Osteoblast (primary cell): ENCODE results near the gene GLYR1. TPM values are rescaled to one million over a fixed set of nuclear protein-coding genes. Genes with fewer than 3 reads are reported as not detected.

ENCODE experiments used
- DNase-seq: peaks from one replicate; pipeline ENCODE4 v3.0.0; 2011; ENCODE audit warnings: low spot score, mixed read lengths; ENCODE audit not compliant: insufficient read length; ENCODE audit errors: missing footprints
- H2AFZ ChIP-seq: 2 replicates; pipeline ENCODE4 v1.6.0; 2011; ENCODE audit warnings: mild to moderate bottlenecking, low read length
- H3K27ac ChIP-seq: 2 replicates; pipeline ENCODE4 v1.5.1; 2011; ENCODE audit warnings: mild to moderate bottlenecking, low read depth, low read length, moderate library complexity
- H3K27me3 ChIP-seq: 2 replicates; pipeline ENCODE4 v1.6.0; 2012; ENCODE audit warnings: mild to moderate bottlenecking, control low read depth, inconsistent platforms, low read length, moderate library complexity; ENCODE audit not compliant: insufficient read depth
- H3K36me3 ChIP-seq: 2 replicates; pipeline ENCODE4 v1.5.1; 2011; ENCODE audit warnings: mild to moderate bottlenecking, low read length, control low read depth, moderate library complexity; ENCODE audit not compliant: insufficient read depth
- H3K4me1 ChIP-seq: 2 replicates; pipeline ENCODE4 v1.5.1; 2011; ENCODE audit warnings: mild to moderate bottlenecking, low read length, control low read depth, moderate library complexity; ENCODE audit not compliant: insufficient read depth
- H3K4me2 ChIP-seq: 2 replicates; pipeline ENCODE4 v1.6.0; 2011; ENCODE audit warnings: mild to moderate bottlenecking, low read length; ENCODE audit not compliant: insufficient read depth
- H3K4me3 ChIP-seq: fragments of 200-600 bp; sonication (generic); 3 replicates; pipeline ENCODE4 v1.5.1; 2012; ENCODE audit warnings: mild to moderate bottlenecking, low read length, inconsistent platforms; ENCODE audit not compliant: insufficient read depth
- H3K79me2 ChIP-seq: 2 replicates; pipeline ENCODE4 v1.6.0; 2012; ENCODE audit warnings: mild to moderate bottlenecking, low read length, control low read depth, inconsistent platforms; ENCODE audit not compliant: insufficient read depth
- H3K9me3 ChIP-seq: 2 replicates; pipeline ENCODE4 v1.5.1; 2011; ENCODE audit warnings: low read depth, low read length, control low read depth
- H4K20me1 ChIP-seq: 2 replicates; pipeline ENCODE4 v1.6.0; 2012; ENCODE audit warnings: mild to moderate bottlenecking, low read length, control low read depth; ENCODE audit not compliant: insufficient read depth
- CTCF ChIP-seq: IDR thresholded peaks from 2 replicates; pipeline ENCODE4 v1.5.1; 2011; ENCODE audit warnings: mild to moderate bottlenecking, low read depth, low read length, moderate library complexity; ENCODE audit errors: extremely low read depth
- total RNA-seq: library from RNA; depleted of rRNA; stranded (reverse); fragments of >200 nt; gene quantifications from 2 replicates; pipeline ENCODE4 v1.2.3, GENCODE V29; 2012

GLYR1 gene
- total RNA-seq, 1 donor = 48.1 TPM

- Histone ChIP-seq H3K4me2 (no peak overlapping the region), H3K4me3 (no peak overlapping the region), H3K79me2 (no peaks in the 10 kb centered on the region), H3K36me3 (no peaks in the 10 kb centered on the region), H3K27me3 (peaks cover 4% of the 10 kb centered on the region), H2AFZ (no peak overlapping the region), H3K27ac (no peak overlapping the region), H3K4me1 (no peaks in the 10 kb centered on the region), H4K20me1 (peaks cover 3% of the 10 kb centered on the region), H3K9me3 (no peaks in the 10 kb centered on the region)
- DNase-seq = peak; percentile 84
- TF ChIP-seq CTCF = no peak
These were observed 46.2 kb upstream of the GLYR1 start for GRCh38 chr16:4893103-4893862.

- H3K4me3 ChIP-seq = no peak overlapping the region
- H3K4me1 ChIP-seq = no peaks in the 10 kb centered on the region
- no peak overlapping the region for H3K27ac ChIP-seq
- no peak for TF ChIP-seq CTCF
- peaks cover 3% of the 10 kb centered on the region for H4K20me1 ChIP-seq
- DNase-seq = peak; percentile 91
- peaks cover 4% of the 10 kb centered on the region for H3K27me3 ChIP-seq
- no peaks in the 10 kb centered on the region for H3K79me2 ChIP-seq
- H3K4me2 ChIP-seq = no peak overlapping the region
- H2AFZ ChIP-seq = no peak overlapping the region
- no peaks in the 10 kb centered on the region for H3K9me3 ChIP-seq
- H3K36me3 ChIP-seq = peaks cover 1% of the 10 kb centered on the region
These were observed 45.4 kb upstream of the GLYR1 start for GRCh38 chr16:4892361-4893102.

GRCh38 chr16:4891886-4892216, 44.8 kb upstream of the GLYR1 start:
- H4K20me1 ChIP-seq = peaks cover 3% of the 10 kb centered on the region
- no peak for DNase-seq
- H3K4me1 ChIP-seq = no peaks in the 10 kb centered on the region
- no peak overlapping the region for H3K4me3 ChIP-seq
- H3K79me2 ChIP-seq = no peaks in the 10 kb centered on the region
- TF ChIP-seq CTCF = no peak
- H3K4me2 ChIP-seq = no peak overlapping the region
- H3K36me3 ChIP-seq = peaks cover 8% of the 10 kb centered on the region
- H3K9me3 ChIP-seq = no peaks in the 10 kb centered on the region
- no peak overlapping the region for H2AFZ ChIP-seq
- H3K27ac ChIP-seq = no peak overlapping the region
- H3K27me3 ChIP-seq = peaks cover 4% of the 10 kb centered on the region
